B cell (primary cell): ENCODE data around the gene CLEC4G. TPM values are rescaled to one million over a fixed set of nuclear protein-coding genes. Genes with fewer than 3 reads are reported as not detected.

Experiments
- ATAC-seq: fragments of 200-7000 bp; cut with Tn5 transposase; one replicate; pipeline ENCODE4 v1.10.0; 2021; ENCODE audit warnings: low read depth, mild to moderate bottlenecking, moderate number of reproducible peaks, moderate library complexity
- CTCF ChIA-PET: fragments of 350-600 bp; sonication (Branson Sonifier 250); formaldehyde crosslinking; loops from one replicate; lab custom pipeline; 2021; ENCODE audit warnings: antibody characterized with exemption, inconsistent platforms; lab: Charles Lee
- POLR2A ChIA-PET: fragments of 350-600 bp; sonication (Branson Sonifier 250); formaldehyde crosslinking; loops from one replicate; lab custom pipeline; 2021; ENCODE audit warnings: antibody characterized with exemption; lab: Charles Lee
- DNase-seq: peaks from one replicate; pipeline ENCODE4 v3.0.0; 2013
- H2AFZ ChIP-seq: 2 replicates; pipeline ENCODE4 v1.6.1; 2012; ENCODE audit warnings: mild to moderate bottlenecking, low read depth, low read length; ENCODE audit not compliant: insufficient read depth, poor library complexity, severe bottlenecking
- H3K27ac ChIP-seq, 2 donors: 1 replicate in 1 of 2; 2 replicates in 1 of 2; pipeline ENCODE4 v1.5.1; 2012 to 2013; ENCODE audit warnings: low read length in 2 of 2, mild to moderate bottlenecking in 2 of 2, moderate library complexity in 1 of 2
- H3K27me3 ChIP-seq, 4 experiments: fragments of 200-600 bp in 1 of 4; sonication (generic) in 1 of 4; replicated peaks in 1 of 4; 1 replicate in 2 of 4; 2 replicates in 2 of 4; pipeline versions ENCODE4 v1.6.1 to v1.7.0; 2013 to 2016; ENCODE audit warnings: low read length in 3 of 4, mild to moderate bottlenecking in 2 of 4, mixed read lengths in 1 of 4, moderate library complexity in 1 of 4; ENCODE audit not compliant: insufficient read depth in 4 of 4, control insufficient read depth in 3 of 4; ENCODE audit errors: control extremely low read depth in 1 of 4
- H3K36me3 ChIP-seq, 2 experiments: replicated peaks in 1 of 2; 1 replicate in 1 of 2; 2 replicates in 1 of 2; pipeline versions ENCODE4 v1.6.1 to v1.7.1; 2013; ENCODE audit warnings: low read length in 1 of 2; ENCODE audit not compliant: insufficient read depth in 2 of 2, control insufficient read depth in 1 of 2; ENCODE audit errors: control extremely low read depth in 1 of 2, extremely low read depth in 1 of 2
- H3K4me1 ChIP-seq, 2 donors: fragments of 200-600 bp in 1 of 2; sonication (generic) in 1 of 2; 1 replicate in 1 of 2; 2 replicates in 1 of 2; pipeline versions ENCODE4 v1.5.1 to v1.6.1; 2013 to 2017; ENCODE audit warnings: low read length in 2 of 2; ENCODE audit not compliant: control insufficient read depth in 2 of 2, insufficient read depth in 2 of 2
- H3K4me2 ChIP-seq: replicated peaks from 2 replicates; pipeline ENCODE3; 2012; ENCODE audit warnings: mild to moderate bottlenecking, low read depth, low read length; ENCODE audit not compliant: poor library complexity, severe bottlenecking
- H3K4me3 ChIP-seq, 5 experiments: fragments of 200-600 bp in 1 of 5; sonication (generic) in 1 of 5; 1 replicate in 3 of 5; 2 replicates in 2 of 5; pipeline versions ENCODE4 v1.5.1 to v1.7.0; 2011 to 2016; ENCODE audit warnings: low read length in 4 of 5, mild to moderate bottlenecking in 4 of 5, low read depth in 2 of 5, control low read depth in 1 of 5, moderate library complexity in 1 of 5; ENCODE audit not compliant: insufficient read depth in 1 of 5; ENCODE audit errors: control extremely low read depth in 1 of 5, extremely low read depth in 1 of 5
- H3K79me2 ChIP-seq: fragments of 200-600 bp; sonication (generic); one replicate; pipeline ENCODE4 v1.6.0; 2016; ENCODE audit warnings: low read length; ENCODE audit not compliant: control insufficient read depth, insufficient read depth
- H3K9ac ChIP-seq: fragments of 200-600 bp; sonication (generic); 2 replicates; pipeline ENCODE4 v1.6.1; 2017; ENCODE audit warnings: mild to moderate bottlenecking, low read length, moderate library complexity
- H3K9me3 ChIP-seq, 3 donors: one replicate each; pipeline versions ENCODE4 v1.6.1 to v1.7.1; 2013; ENCODE audit warnings: low read length in 2 of 3; ENCODE audit not compliant: control insufficient read depth in 2 of 3, insufficient read depth in 1 of 3; ENCODE audit errors: control extremely low read depth in 1 of 3
- H4K20me1 ChIP-seq: 2 replicates; pipeline ENCODE4 v1.6.0; 2012; ENCODE audit warnings: mild to moderate bottlenecking, low read length; ENCODE audit not compliant: insufficient read depth, control insufficient read depth, poor library complexity, severe bottlenecking
- H3K27ac Mint-ChIP-seq: one replicate; pipeline ENCODE4 v1.8.0; 2021; ENCODE audit warnings: mixed read lengths
- H3K27me3 Mint-ChIP-seq: one replicate; pipeline ENCODE4 v1.8.0; 2021; ENCODE audit warnings: mixed read lengths
- H3K4me1 Mint-ChIP-seq: one replicate; pipeline ENCODE4 v1.8.0; 2021; ENCODE audit warnings: mixed read lengths
- H3K4me3 Mint-ChIP-seq: one replicate; pipeline ENCODE4 v1.8.0; 2021; ENCODE audit warnings: mixed read lengths
- H3K9me3 Mint-ChIP-seq: one replicate; pipeline ENCODE4 v1.8.0; 2022; ENCODE audit warnings: mixed read lengths; ENCODE audit not compliant: insufficient read depth
- CTCF ChIP-seq: fragments of 200-600 bp; IDR thresholded peaks from one replicate; pipeline ENCODE4 v1.8.0; 2022; ENCODE audit warnings: antibody characterized with exemption, mild to moderate bottlenecking
- EZH2 ChIP-seq: IDR thresholded peaks from 2 replicates; pipeline ENCODE4 v1.6.1; 2012; ENCODE audit warnings: borderline replicate concordance, low read depth, mild to moderate bottlenecking, moderate library complexity, low read length; ENCODE audit not compliant: insufficient read depth, poor library complexity, severe bottlenecking
- whole genome bisulfite sequencing: methylation state at CpG from one replicate; pipeline ENCODE4 v1.1.5; 2013; ENCODE audit warnings: missing lambda C conversion rate; ENCODE audit not compliant: insufficient coverage; 5-methylcytosine and 5-hydroxymethylcytosine counted together
- intact Hi-C: fragments of 100-400 bp; cut with micrococcal nuclease; formaldehyde crosslinking; loops from one replicate; pipeline ENCODE4 v1.10.0; 2022
- polyA plus RNA-seq: library from polyadenylated mRNA; depleted of rRNA; stranded (reverse); fragments of >200 nt; gene quantifications from 2 replicates; pipeline ENCODE4 v1.2.3, GENCODE V29; 2012
- total RNA-seq, 2 donors: library from RNA; stranded (reverse); fragments of 120-200 nt in 1 of 2; gene quantifications; 1 replicate in 1 of 2; 2 replicates in 1 of 2; pipeline versions ENCODE4 v1.2.3 to v1.2.4, GENCODE V29; 2013 to 2022

Gene CLEC4G
- total and polyA plus RNA-seq, 2 donors (not counting 1 experiment from before 2014, with no cell fraction given): 1.3 TPM; not detected in 1

DNA sequence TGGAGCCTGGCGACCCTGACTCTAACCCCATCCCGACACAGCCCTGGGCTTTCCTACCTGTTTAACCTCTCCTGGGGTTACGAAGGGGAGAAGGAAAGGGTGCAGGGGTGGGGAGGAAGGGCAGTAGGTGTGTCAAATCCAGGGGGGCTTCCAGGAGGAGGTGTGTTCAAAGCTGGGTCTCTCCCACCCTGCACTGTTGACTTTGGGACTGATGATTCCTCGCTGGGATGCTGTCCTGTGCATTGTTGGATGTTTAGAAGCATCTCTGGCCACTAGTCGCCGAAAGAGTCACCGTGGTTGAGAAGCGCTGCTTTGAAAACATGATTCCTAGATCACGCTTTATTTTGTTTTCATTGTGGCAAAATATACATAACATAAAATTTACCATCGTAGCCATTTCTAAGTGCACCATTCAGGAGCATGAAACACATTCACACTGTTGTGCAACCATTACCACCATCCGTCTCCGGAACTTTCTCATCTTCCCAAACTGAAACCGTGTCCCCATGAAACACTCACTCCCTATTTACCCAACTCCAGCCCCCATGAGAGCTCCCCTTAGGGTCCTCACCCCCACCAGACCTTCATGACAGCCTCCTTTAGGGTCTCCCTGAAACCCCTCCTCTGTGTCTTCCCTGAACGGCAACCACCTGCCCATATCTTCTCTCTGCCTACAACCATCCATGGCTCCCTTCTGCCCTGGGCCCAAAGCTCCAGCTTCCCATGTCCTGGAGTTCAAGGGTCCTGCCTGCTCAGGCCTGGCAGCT is 25.5 kb downstream of the CLEC4G start:
- ATAC-seq (no peak), DNase-seq (no peak)
- ChIA-PET CTCF (interaction anchor here (1.0 to 3.2 kb wide), 6 partner anchors 10 to 93 kb away, joined by 3 to 24 read pairs (median 4); partner anchors contain the start of gene TRAPPC5), POLR2A (interaction anchor here (0.6 to 1.5 kb wide), 6 partner anchors 11 to 97 kb away, joined by 3 to 9 read pairs (median 5); no protein-coding TSS in a partner anchor)
- H3K9me3 ChIP-seq: peaks cover 0 to 2% (median 0%) of the 10 kb centered on the region in 3 donors
- Mint-ChIP-seq H3K27me3 (no peaks in the 10 kb centered on the region), H3K9me3 (no peaks in the 10 kb centered on the region), H3K4me3 (peak overlapping the region; percentile 87), H3K27ac (peak overlapping the region; percentile 100), H3K4me1 (peaks cover 87% of the 10 kb centered on the region)
- intact Hi-C loops: loop anchor here (10.0 kb wide), 1 partner anchor 362 kb away; the partner anchor contains the start of gene ARHGEF18
- H3K36me3 ChIP-seq: no peaks in the 10 kb centered on the region
- peak overlapping the region; percentile 39 for H2AFZ ChIP-seq
- H3K4me2 ChIP-seq: peak overlapping the region; percentile 71
- peak overlapping the region; percentile 95 to 98 for H3K27ac ChIP-seq
- peaks cover 88 to 97% of the 10 kb centered on the region in 2 donors for H3K4me1 ChIP-seq
- WGBS: 82% methylated on average over 7 of the region's 14 CpGs
- H3K27me3 ChIP-seq: no peaks in the 10 kb centered on the region
- peak overlapping the region; percentile 38 for H3K9ac ChIP-seq
- TF ChIP-seq EZH2 (no peak), CTCF (no peak)
- peaks cover 68% of the 10 kb centered on the region for H3K79me2 ChIP-seq
- H3K4me3 ChIP-seq: peak overlapping the region in 4 of 5 experiments; percentile 12 to 42 (median 18)
- no peaks in the 10 kb centered on the region for H4K20me1 ChIP-seq
